H9 (cell line): ENCODE data around the gene MEF2A. TPM values are rescaled to one million over a fixed set of nuclear protein-coding genes. Genes with fewer than 3 reads are reported as not detected.

Experiments
- DNase-seq: peaks from one replicate; pipeline ENCODE4 v3.0.0-alpha.2; 2017
- H2AFZ ChIP-seq: one replicate; pipeline ENCODE4 v1.6.1; 2013; ENCODE audit warnings: mild to moderate bottlenecking, low read length, control low read depth, moderate library complexity
- H2AK5ac ChIP-seq: 2 replicates; pipeline ENCODE4 v1.6.1; 2013; ENCODE audit warnings: low read length, control low read depth, mixed read lengths; ENCODE audit not compliant: insufficient read length
- H2BK120ac ChIP-seq: one replicate; pipeline ENCODE4 v1.6.1; 2013; ENCODE audit warnings: low read depth, mild to moderate bottlenecking, low read length, control low read depth, inconsistent platforms; ENCODE audit not compliant: poor library complexity, severe bottlenecking
- H2BK12ac ChIP-seq: 2 replicates; pipeline ENCODE4 v1.6.1; 2013; ENCODE audit warnings: low read length, control low read depth, mixed read lengths, low read depth; ENCODE audit not compliant: insufficient read length
- H2BK15ac ChIP-seq: 2 replicates; pipeline ENCODE4 v1.6.1; 2013; ENCODE audit warnings: low read depth, low read length, control low read depth
- H2BK20ac ChIP-seq: one replicate; pipeline ENCODE4 v1.6.1; 2013; ENCODE audit warnings: low read depth, mild to moderate bottlenecking, low read length, control low read depth, inconsistent platforms; ENCODE audit not compliant: poor library complexity, severe bottlenecking
- H2BK5ac ChIP-seq: 2 replicates; pipeline ENCODE4 v1.6.1; 2013; ENCODE audit warnings: low read length, control low read depth, mixed read lengths; ENCODE audit not compliant: insufficient read length
- H3K14ac ChIP-seq: 2 replicates; pipeline ENCODE4 v1.6.1; 2013; ENCODE audit warnings: low read length, control low read depth; ENCODE audit not compliant: insufficient read depth
- H3K18ac ChIP-seq: 2 replicates; pipeline ENCODE4 v1.6.1; 2013; ENCODE audit warnings: low read depth, mild to moderate bottlenecking, mixed read lengths, low read length, control low read depth; ENCODE audit not compliant: insufficient read length
- H3K23ac ChIP-seq: 2 replicates; pipeline ENCODE4 v1.6.1; 2013; ENCODE audit warnings: low read length, control low read depth, mixed read lengths, low read depth; ENCODE audit not compliant: insufficient read length
- H3K23me2 ChIP-seq: 2 replicates; pipeline ENCODE4 v1.6.1; 2013; ENCODE audit warnings: low read depth, mild to moderate bottlenecking, mixed read lengths, low read length, control low read depth; ENCODE audit not compliant: insufficient read length, poor library complexity, severe bottlenecking
- H3K27ac ChIP-seq: 2 replicates; pipeline ENCODE4 v1.5.1; 2013; ENCODE audit warnings: low read length, control low read depth, mixed read lengths, low read depth; ENCODE audit not compliant: insufficient read length
- H3K27me3 ChIP-seq: 2 replicates; pipeline ENCODE4 v1.6.1; 2013; ENCODE audit warnings: low read length, control low read depth, inconsistent platforms; ENCODE audit not compliant: insufficient read depth
- H3K4ac ChIP-seq: 2 replicates; pipeline ENCODE4 v1.6.1; 2013; ENCODE audit warnings: low read depth, mild to moderate bottlenecking, control low read depth, inconsistent platforms, low read length, moderate library complexity
- H3K4me1 ChIP-seq: 2 replicates; pipeline ENCODE4 v1.6.1; 2013; ENCODE audit warnings: low read length, control low read depth, inconsistent platforms; ENCODE audit not compliant: insufficient read depth
- H3K4me2 ChIP-seq: 2 replicates; pipeline ENCODE4 v1.6.1; 2013; ENCODE audit warnings: low read length, control low read depth, mixed read lengths; ENCODE audit not compliant: insufficient read length, insufficient read depth
- H3K56ac ChIP-seq: 2 replicates; pipeline ENCODE4 v1.6.1; 2013; ENCODE audit warnings: low read depth, mild to moderate bottlenecking, mixed read lengths, low read length, control low read depth; ENCODE audit not compliant: insufficient read length
- H3K79me1 ChIP-seq: 2 replicates; pipeline ENCODE4 v1.6.1; 2013; ENCODE audit warnings: low read depth, mild to moderate bottlenecking, moderate library complexity, low read length, control low read depth, inconsistent platforms; ENCODE audit not compliant: insufficient read depth, poor library complexity, severe bottlenecking
- H3K79me2 ChIP-seq: 2 replicates; pipeline ENCODE4 v1.6.1; 2013; ENCODE audit warnings: low read length, control low read depth, inconsistent platforms; ENCODE audit not compliant: insufficient read depth
- H3K9ac ChIP-seq: 2 replicates; pipeline ENCODE4 v1.6.1; 2013; ENCODE audit warnings: low read length, control low read depth, mixed read lengths; ENCODE audit not compliant: insufficient read length; ENCODE audit errors: extremely low read depth
- H3K9me3 ChIP-seq: one replicate; pipeline ENCODE4 v1.6.1; 2013; ENCODE audit warnings: low read depth, low read length, inconsistent platforms; ENCODE audit not compliant: control insufficient read depth
- H3T11ph ChIP-seq: one replicate; pipeline ENCODE4 v1.6.1; 2013; ENCODE audit warnings: mild to moderate bottlenecking, low read length, control low read depth, inconsistent platforms
- H4K20me1 ChIP-seq: one replicate; pipeline ENCODE4 v1.6.1; 2013; ENCODE audit not compliant: control insufficient read depth, insufficient read length, insufficient read depth
- H4K5ac ChIP-seq: 2 replicates; pipeline ENCODE4 v1.6.1; 2013; ENCODE audit warnings: low read depth, mild to moderate bottlenecking, mixed read lengths, low read length, control low read depth; ENCODE audit not compliant: insufficient read length
- H4K8ac ChIP-seq: replicated peaks from 2 replicates; pipeline ENCODE4 v1.6.1; 2013; ENCODE audit warnings: low read length, control low read depth, mixed read lengths, low read depth; ENCODE audit not compliant: insufficient read length
- H4K91ac ChIP-seq: 2 replicates; pipeline ENCODE4 v1.6.1; 2013; ENCODE audit warnings: low read depth, mild to moderate bottlenecking, moderate library complexity, mixed read lengths, low read length, control low read depth; ENCODE audit not compliant: insufficient read length
- H3K27ac Mint-ChIP-seq, 3 experiments: 2 replicates in 2 of 3; 3 replicates in 1 of 3; pipeline ENCODE4 v1.8.0; 2020 to 2021; ENCODE audit warnings: mixed read lengths in 3 of 3, mild to moderate bottlenecking in 1 of 3, moderate library complexity in 1 of 3
- H3K27me3 Mint-ChIP-seq: 2 replicates; pipeline ENCODE4 v1.8.0; 2021; ENCODE audit warnings: low read depth, mild to moderate bottlenecking, moderate library complexity, mixed read lengths
- H3K36me3 Mint-ChIP-seq, 3 experiments: 2 replicates in 2 of 3; 3 replicates in 1 of 3; pipeline ENCODE4 v1.8.0; 2020 to 2021; ENCODE audit warnings: low read depth in 3 of 3, mixed read lengths in 3 of 3; ENCODE audit not compliant: insufficient read depth in 1 of 3
- H3K4me1 Mint-ChIP-seq, 2 experiments: 2 replicates each; pipeline ENCODE4 v1.8.0; 2020; ENCODE audit warnings: mixed read lengths in 2 of 2
- H3K4me3 Mint-ChIP-seq, 2 experiments: 2 replicates in 1 of 2; 3 replicates in 1 of 2; pipeline ENCODE4 v1.8.0; 2020 to 2021; ENCODE audit warnings: mild to moderate bottlenecking in 2 of 2, mixed read lengths in 2 of 2, moderate library complexity in 1 of 2
- H3K9me3 Mint-ChIP-seq, 2 experiments: 2 replicates in 1 of 2; 3 replicates in 1 of 2; pipeline ENCODE4 v1.8.0; 2020; ENCODE audit warnings: mild to moderate bottlenecking in 2 of 2, mixed read lengths in 2 of 2, moderate library complexity in 1 of 2
- WGBS: extraction: QIAGEN DNeasy Blood & Tissue Kit; methylation state at CpG from one replicate; pipeline ENCODE4 v1.1.7; 2013; ENCODE audit warnings: missing lambda C conversion rate, low lambda C conversion rate, mixed read lengths; ENCODE audit not compliant: insufficient read length; ENCODE audit errors: extremely low coverage; 5-methylcytosine and 5-hydroxymethylcytosine counted together
- total RNA-seq: library from RNA; stranded (reverse); gene quantifications from 2 replicates; pipeline ENCODE4 v1.2.1, GENCODE V29; 2021
- TF ChIP-seq, protein P1 (sequence below): fragments of 200-600 bp; sonication (generic); conservative IDR thresholded peaks from 3 replicates; pipeline ENCODE4 v1.8.0; 2021; ENCODE audit warnings: antibody characterized with exemption, mild to moderate bottlenecking

Gene MEF2A
- total RNA-seq, 1 experiment from 2014 or later, result 20.7 TPM

DNA sequence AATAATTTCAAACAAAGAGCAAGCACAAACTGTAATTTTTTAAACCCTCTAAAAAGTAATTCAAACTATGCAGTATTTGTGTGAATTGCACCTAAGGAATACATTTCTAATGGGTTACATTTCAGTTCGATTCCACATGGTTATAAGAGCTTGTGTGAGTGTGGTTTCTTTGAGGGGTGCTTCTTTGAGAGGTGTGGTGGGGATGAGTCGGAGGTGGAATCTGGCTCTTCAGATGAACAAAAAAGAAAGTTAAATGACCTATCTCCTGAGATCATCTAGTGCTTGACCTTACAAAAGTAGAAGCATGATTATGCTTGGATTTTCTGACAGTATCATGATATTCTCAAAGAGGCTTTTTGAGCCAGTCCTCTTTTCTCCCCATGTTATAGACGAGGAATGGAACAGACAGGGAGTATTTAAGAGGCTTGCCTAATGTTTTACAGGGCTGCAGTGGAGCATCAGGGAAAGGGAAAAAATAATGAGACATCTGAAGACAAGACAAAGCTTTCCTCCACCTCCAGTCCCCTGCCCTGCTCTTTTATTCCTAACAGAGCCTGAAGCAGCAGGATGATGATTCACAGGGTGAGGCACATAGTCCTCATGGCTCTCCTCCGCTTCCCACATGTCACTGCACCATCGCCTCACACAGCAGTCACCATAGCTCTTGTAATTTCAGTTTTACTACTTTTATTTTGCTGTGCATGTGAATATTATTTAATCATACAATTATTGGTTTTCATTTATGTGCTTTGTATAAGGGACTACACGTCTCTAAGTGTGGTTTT, 85.4 kb downstream of the MEF2A start:
- H3K14ac ChIP-seq, result no peak overlapping the region
- no peaks in the 10 kb centered on the region for H3K23me2 ChIP-seq
- H3T11ph ChIP-seq, result no peak overlapping the region
- Mint-ChIP-seq H3K27me3 (no peaks in the 10 kb centered on the region), H3K36me3 (peaks cover 22 to 36% (median 29%) of the 10 kb centered on the region in 3 experiments), H3K9me3 (peaks cover 14 to 15% of the 10 kb centered on the region in 2 experiments), H3K27ac (no peak overlapping the region), H3K4me1 (no peaks in the 10 kb centered on the region), H3K4me3 (no peak overlapping the region)
- WGBS, result no CpG with 5 or more reads among the region's 6 CpGs
- H3K56ac ChIP-seq, result no peak overlapping the region
- H3K27ac ChIP-seq, result no peak overlapping the region
- no peak overlapping the region for H3K9ac ChIP-seq
- H3K79me1 ChIP-seq, result no peaks in the 10 kb centered on the region
- no peak overlapping the region for H2BK12ac ChIP-seq
- H3K79me2 ChIP-seq, result no peaks in the 10 kb centered on the region
- no peak overlapping the region for H2BK120ac ChIP-seq
- H2BK5ac ChIP-seq, result no peak overlapping the region
- H4K20me1 ChIP-seq, result no peaks in the 10 kb centered on the region
- TF ChIP-seq, protein P1, sequence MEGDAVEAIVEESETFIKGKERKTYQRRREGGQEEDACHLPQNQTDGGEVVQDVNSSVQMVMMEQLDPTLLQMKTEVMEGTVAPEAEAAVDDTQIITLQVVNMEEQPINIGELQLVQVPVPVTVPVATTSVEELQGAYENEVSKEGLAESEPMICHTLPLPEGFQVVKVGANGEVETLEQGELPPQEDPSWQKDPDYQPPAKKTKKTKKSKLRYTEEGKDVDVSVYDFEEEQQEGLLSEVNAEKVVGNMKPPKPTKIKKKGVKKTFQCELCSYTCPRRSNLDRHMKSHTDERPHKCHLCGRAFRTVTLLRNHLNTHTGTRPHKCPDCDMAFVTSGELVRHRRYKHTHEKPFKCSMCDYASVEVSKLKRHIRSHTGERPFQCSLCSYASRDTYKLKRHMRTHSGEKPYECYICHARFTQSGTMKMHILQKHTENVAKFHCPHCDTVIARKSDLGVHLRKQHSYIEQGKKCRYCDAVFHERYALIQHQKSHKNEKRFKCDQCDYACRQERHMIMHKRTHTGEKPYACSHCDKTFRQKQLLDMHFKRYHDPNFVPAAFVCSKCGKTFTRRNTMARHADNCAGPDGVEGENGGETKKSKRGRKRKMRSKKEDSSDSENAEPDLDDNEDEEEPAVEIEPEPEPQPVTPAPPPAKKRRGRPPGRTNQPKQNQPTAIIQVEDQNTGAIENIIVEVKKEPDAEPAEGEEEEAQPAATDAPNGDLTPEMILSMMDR, result no peak
- H3K18ac ChIP-seq, result no peak overlapping the region
- no peak overlapping the region for H3K4ac ChIP-seq
- H3K9me3 ChIP-seq, result no peaks in the 10 kb centered on the region
- no peak overlapping the region for H4K91ac ChIP-seq
- H3K27me3 ChIP-seq, result no peaks in the 10 kb centered on the region
- no peak for DNase-seq
- H3K4me2 ChIP-seq, result no peak overlapping the region
- H2BK15ac ChIP-seq, result no peak overlapping the region
- no peak overlapping the region for H2AFZ ChIP-seq
- no peaks in the 10 kb centered on the region for H3K4me1 ChIP-seq
- no peak overlapping the region for H4K8ac ChIP-seq
- no peak overlapping the region for H2BK20ac ChIP-seq
- no peak overlapping the region for H3K23ac ChIP-seq
- no peak overlapping the region for H4K5ac ChIP-seq
- no peak overlapping the region for H2AK5ac ChIP-seq
